GM18520 (cell line): Measurements from ENCODE around the gene MYT1.
"Not testable (repeated sequence)": the region's sequence is repeated elsewhere in the genome, so short reads cannot be mapped to it uniquely, and the experiment has no call there.

Experiments used
- ATAC-seq: cut with Tn5 transposase; IDR thresholded peaks from one replicate; pipeline ENCODE4 v1.9.1; 2021; ENCODE audit not compliant: unreplicated experiment

Gene MYT1

GRCh38 chr20:64228086-64228653 is 63.9 kb downstream of the MYT1 start:
- ATAC-seq = no peak

- no peak for ATAC-seq
Measured at GRCh38 chr20:64228751-64229506, 64.7 kb downstream of the MYT1 start.

DNA sequence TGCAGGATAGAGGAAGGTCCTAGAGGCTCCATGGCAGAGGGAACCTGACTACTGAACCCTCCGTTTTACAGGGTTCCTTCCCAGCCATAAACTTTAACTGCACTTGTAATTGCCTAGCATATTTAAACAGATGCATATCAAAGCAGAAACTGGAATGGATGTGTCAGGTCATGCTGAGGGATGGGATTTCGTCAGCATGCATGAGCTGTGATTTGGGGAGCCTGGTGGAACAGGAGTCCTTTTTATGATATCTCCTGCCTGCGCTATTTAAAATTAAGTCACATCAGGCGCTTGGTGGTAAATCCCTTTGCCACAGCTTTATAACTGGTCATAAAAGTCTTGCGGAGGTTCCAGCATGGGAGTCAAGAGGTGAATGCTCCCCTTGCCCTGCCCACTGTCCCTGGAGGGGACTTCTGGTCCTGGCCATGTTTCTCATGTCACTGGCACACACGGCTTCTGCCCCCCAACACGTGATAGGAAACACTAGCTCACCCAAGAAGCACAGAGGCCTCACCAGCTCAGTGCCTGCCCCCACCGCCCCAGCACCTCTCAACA is 65.3 kb downstream of the MYT1 start:
- no peak for ATAC-seq

GRCh38 chr20:64230461-64231145 is 66.4 kb downstream of the MYT1 start:
- ATAC-seq = no peak

DNA sequence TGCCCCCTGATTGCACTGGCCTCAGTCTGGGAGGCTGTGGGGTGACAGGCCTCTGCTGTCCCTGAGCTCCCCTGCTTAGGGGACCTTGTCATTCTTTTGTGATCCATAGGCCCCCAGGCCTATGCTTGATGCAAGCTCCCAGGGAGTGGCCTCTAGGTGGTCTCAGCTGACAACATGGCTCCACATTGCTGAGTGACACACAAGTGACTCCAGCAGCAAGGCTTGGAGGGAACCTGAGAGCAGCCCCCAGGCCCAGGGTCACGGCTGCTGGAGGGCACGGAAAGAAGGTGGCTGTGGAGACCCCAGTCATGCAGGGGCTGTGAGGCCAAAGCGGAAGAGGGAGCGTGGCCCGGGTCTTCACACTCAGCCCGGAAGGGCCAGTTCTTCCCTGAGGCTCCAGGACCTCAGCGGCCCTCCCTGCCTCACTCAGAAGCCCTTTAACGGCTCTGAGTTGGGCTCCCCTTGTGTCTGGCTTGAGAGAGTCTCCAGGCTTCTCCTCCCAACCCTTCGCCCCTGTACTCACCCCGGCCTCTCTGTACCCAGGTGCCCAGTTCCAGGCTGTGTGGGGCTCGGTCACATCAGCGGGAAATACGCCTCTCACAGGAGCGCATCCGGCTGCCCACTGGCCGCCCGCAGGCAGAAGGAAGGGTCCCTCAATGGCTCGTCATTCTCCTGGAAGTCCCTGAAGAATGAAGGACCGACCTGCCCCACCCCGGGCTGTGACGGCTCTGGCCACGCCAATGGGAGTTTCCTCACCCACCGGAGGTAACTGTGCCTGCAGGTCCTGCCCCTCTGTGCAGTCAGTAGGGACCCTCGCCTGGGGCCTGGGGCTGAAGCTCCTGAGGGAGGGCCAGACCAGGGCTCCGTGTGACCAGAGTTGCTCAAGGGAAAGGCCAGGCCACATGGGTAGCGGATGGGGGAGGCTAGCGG is 67.6 kb downstream of the MYT1 start:
- no peak for ATAC-seq

DNA sequence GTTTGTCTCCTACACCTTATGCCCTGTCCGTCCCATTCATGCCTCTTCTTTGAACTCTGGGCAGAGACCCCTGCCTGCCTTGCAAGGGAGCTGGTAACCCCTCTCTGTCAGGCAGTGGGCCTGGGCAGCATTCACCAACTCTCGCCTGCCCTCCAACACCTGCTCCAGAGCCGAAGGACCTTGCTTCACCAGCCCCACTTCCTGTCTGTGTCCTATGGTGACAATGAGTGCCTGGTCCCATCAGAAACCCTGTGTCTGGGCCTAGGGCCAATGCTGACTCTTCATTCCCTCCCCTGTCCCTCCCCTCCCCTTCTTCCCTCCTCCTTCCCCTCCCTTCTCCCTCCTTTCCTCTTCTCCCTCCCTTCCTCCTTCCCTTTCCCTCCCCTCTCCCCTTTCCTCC is 68.5 kb downstream of the MYT1 start:
- ATAC-seq = no peak

GRCh38 chr20:64233725-64234124 is 69.5 kb downstream of the MYT1 start:
- no peak for ATAC-seq

DNA sequence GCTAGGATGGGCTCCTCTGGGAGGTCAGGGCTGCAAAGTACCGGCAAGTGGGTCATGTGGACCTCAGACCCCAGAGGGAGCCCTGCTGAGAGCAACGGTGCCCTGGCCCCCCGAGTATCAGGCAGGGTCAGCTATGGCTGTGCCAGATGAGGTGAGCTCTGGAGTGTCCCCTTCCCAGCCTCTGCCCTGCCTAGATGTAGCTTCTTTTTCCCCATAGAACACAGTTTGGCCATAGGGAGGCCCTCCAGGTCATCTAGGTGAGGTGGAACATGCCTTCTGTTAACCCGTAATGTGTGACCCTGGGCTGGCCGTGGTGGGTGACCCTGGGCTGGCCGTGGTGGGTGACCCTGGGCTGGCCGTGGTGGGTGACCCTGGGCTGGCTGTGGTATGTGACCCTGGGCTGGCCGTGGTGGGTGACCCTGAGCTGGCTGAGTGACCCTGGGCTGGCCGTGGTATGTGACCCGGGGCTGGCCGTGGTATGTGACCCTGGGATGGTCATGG is 70.1 kb downstream of the MYT1 start:
- ATAC-seq = no peak

DNA sequence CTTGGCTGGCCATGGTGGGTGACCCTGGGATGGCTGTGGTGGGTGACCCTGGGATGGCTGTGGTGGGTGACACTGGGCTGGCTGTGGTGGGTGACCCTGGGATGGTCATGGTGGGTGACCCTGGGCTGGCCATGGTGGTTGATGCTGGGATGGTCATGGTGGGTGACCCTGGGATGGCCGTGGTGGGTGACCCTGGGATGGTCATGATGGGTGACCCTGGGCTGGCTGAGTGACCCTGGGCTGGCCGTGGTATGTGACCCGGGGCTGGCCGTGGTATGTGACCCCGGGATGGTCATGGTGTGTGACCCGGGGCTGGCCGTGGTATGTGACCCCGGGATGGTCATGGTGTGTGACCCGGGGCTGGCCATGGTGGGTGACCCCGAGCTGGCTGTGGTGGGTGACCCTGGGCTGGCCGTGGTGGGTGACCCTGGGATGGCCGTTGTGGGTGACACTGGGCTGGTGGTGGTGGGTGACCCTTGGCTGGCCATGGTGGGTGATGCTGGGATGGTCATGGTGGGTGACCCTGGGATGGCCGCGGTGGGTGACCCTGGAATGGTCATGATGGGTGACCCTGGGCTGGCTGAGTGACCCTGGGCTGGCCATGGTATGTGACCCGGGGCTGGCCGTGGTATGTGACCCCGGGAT is 70.8 kb downstream of the MYT1 start:
- not testable (repeated sequence) for ATAC-seq

DNA sequence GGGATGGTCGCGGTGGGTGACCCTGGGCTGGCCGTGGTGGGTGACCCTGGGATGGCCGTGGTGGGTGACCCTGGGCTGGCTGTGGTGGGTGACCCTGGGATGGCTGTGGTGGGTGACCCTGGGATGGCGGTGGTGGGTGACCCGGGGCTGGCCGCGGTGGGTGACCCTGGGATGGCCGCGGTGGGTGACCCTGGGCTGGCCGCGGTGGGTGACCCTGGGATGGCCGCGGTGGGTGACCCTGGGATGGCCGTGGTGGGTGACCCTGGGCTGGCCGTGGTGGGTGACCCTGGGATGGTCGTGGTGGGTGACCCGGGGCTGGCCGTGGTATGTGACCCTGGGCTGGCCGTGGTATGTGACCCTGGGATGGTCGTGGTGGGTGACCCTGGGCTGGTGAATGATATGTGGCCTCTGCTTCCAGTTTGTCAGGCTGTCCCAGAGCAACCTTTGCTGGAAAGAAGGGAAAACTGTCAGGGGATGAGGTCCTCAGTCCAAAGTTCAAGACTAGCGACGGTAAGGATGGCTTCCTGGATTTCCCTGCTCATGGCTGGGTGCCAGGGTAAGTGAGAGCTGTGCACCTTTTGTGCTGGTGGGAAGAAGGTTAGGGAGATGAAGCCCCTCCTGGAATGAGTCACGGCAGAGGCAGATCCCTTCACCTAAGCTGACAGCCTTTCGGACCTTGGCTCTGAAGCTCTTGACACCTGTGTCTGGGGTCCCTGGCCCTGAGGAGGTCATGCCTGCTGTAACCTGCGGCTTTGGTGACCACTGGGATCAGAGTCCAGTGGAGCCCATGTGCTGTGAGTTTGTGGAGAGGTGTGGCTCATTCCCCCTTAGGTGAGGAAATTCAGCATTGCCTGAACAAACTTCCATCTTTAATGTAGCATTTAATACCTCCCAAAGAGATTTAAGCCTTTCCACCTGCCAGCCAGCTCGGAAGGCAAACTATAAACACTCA is 72.2 kb downstream of the MYT1 start:
- no peak for ATAC-seq

GRCh38 chr20:64237316-64237715 is 73.1 kb downstream of the MYT1 start:
- ATAC-seq = no peak

DNA sequence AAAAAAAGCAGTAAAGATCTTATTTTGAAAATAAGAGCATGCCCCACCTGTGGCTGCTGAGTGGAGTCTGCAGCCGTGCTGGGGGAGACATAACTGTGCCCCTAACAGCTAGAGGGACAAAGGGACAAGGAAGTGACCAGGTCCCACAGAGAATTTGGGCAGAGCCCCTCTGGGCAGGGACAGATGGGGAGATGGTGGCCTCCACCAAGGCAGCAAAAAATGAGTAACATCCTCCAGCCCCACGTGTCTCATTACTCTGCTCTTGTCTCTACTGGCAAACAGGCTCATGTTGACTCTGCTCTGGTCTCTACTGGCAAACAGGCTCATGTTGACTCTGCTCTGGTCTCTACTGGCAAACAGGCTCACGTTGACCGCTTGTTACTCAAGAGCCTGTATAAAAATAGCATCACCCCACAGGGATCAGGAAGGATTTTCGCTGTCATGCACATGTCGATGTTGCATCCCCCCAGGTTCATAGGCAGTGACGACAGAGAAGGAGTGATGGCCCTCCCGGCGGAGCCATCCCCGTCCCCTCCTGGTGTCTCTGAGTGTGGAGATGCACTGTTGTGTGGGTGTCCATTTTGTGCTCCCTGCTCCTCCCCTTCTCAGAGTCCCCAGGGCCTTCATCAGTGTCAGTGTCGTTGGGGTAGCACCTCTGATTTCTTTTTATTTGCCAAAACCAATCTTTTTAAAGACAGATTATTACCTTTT is 74.0 kb downstream of the MYT1 start:
- no peak for ATAC-seq

DNA sequence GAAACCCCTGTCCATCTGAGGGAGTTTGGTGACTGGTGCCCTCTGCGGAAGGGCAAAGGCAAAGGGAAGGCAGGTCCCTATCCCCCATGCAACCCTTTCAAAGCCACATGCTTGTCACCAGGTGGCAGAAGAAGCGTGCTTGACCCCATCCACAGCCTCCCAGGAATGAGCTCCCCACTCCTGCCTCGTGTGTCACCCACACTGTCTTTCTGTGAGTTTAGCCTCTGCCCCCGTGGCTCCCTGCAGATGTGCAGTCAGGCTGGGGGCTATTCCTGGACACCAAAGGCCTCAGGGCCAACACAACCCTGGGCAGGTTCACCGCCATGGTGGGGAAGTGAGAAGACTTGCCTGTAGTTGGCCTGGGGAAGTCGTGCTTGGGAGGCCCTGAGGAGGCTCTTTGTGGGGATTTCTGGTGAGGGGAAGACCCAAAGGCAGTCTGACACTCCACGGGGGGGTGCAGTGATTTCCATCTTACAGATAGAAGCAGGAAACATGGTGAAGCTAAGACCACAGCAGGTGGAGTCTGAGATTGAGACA is 74.7 kb downstream of the MYT1 start:
- ATAC-seq = no peak

DNA sequence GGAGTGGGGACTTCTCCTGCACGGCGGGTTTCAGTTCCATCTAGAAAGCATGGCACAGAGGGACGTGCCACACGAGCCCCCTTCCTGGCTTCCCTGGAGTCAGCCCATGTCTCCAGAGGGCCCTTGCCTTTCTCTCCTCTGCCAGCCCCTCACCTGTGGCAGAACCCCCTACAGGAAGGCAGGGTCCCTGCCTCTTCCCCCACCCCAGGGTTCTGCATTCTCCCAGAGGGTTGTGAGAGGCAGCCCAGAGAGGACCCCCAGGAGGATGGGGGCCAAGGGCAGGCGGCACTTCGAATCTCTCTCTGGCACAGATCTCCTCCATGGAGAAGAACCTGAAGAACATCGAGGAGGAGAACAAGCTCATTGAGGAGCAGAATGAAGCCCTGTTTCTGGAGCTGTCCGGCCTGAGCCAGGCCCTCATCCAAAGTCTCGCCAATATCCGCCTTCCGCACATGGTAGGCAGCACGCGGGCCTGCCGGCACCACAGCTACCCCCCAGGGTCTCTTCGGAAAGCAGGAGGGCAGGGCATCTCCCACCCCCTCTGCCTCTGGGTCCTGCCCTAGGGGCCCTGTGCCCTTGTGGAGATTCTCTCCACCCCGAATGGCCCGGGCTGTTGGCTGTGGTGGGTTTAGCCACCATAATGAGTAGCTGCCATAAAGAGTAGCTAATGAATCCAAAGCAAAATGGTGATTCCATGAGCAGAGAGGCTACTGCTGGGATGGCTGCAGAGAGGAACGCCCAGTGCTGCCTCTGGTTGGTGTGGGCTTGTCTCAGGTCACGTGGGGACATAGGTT is 75.4 kb downstream of the MYT1 start:
- ATAC-seq = no peak

GRCh38 chr20:64240243-64241015 is 76.2 kb downstream of the MYT1 start:
- ATAC-seq = no peak

DNA sequence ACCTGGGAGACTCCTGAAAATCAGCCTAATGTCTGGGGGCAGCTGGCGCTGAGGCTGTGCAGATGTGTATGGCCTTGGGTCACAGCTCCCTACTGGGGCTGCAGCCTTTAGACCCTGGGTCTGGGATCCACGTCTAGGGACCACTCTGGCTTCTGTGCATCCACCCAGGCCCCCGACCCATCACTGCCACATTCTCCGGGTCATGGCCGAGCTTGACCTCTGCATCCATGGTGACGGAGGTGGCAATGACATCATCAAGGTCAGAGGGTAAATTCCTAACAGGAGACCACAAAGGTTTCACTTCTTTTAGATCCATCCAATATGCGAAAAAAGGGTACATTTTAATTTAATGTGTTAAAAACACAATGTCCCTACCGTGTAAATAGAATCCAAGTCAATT is 76.8 kb downstream of the MYT1 start:
- ATAC-seq = no peak
